HAP-1 (cell line): ENCODE results near the gene TWSG1.

Source experiments
- DNase-seq, 2 experiments: peaks; one replicate each; pipeline ENCODE4 v3.0.0-alpha.2; 2016 to 2020; ENCODE audit warnings: low spot score in 2 of 2
- H3K27me3 ChIP-seq: fragments of 250-450 bp; sonication (Bioruptor Pico); 2 replicates; pipeline ENCODE4 v1.5.1; 2020; ENCODE audit warnings: low read depth, mild to moderate bottlenecking, moderate library complexity
- H3K36me3 ChIP-seq: fragments of 250-450 bp; sonication (Bioruptor Pico); replicated peaks from 2 replicates; pipeline ENCODE4 v1.5.1; 2020; ENCODE audit warnings: mild to moderate bottlenecking
- H3K4me1 ChIP-seq: fragments of 250-450 bp; sonication (Bioruptor Pico); 2 replicates; pipeline ENCODE4 v1.5.1; 2020; ENCODE audit warnings: mild to moderate bottlenecking
- H3K4me3 ChIP-seq: fragments of 250-450 bp; sonication (Bioruptor Pico); 2 replicates; pipeline ENCODE4 v1.5.1; 2020; ENCODE audit warnings: mild to moderate bottlenecking, moderate library complexity
- H3K9me3 ChIP-seq: fragments of 250-450 bp; sonication (Bioruptor Pico); 2 replicates; pipeline ENCODE4 v1.5.1; 2020; ENCODE audit warnings: mild to moderate bottlenecking, moderate library complexity
- in situ Hi-C: fragments of 300-500 bp; cut with MboI; formaldehyde crosslinking; loops from 3 replicates; pipeline ENCODE4 v1.14.3; 2020; ENCODE audit warnings: low sequenced_read_pairs, inconsistent platforms, mixed read lengths

TWSG1 gene

DNA sequence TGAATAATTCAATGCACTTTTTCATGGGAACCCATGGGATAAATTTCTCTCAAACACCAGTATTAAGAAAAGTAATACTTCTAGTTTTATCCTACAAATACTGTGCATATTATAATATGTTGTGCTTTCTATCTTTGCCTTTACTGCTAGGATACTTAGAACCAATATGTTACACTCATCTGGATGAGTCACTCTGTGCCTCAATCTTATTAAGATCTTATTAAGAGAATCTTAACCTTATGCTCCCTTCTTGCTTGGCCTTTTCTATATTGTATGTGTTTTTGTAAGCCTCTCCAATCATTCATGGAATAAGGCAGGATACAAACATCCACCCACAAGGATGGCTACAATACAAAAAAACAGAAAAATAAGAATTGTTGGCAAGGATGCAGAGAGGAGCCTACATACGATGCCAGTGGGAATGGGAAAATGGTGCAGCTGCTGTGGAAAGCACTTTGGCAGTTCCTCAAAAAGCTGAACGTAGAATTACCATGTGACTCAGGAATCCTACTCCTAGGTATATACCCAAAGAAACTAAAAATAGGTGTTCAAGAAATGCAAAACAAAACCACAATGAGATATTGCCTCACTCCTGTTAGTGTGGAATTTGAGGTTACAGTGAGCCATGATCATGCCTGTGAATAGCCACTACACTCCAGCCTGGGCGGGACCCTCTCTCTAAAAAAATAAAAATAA is 10.7 kb upstream of the TWSG1 start:
- Histone ChIP-seq H3K36me3 (no peaks in the 10 kb centered on the region), H3K4me1 (no peaks in the 10 kb centered on the region), H3K27me3 (no peaks in the 10 kb centered on the region), H3K9me3 (peaks cover 4% of the 10 kb centered on the region; the same call in 1 of the 2 replicates), H3K4me3 (no peak overlapping the region)
- in situ Hi-C loops, result no loop called here
- no peak for DNase-seq

DNA sequence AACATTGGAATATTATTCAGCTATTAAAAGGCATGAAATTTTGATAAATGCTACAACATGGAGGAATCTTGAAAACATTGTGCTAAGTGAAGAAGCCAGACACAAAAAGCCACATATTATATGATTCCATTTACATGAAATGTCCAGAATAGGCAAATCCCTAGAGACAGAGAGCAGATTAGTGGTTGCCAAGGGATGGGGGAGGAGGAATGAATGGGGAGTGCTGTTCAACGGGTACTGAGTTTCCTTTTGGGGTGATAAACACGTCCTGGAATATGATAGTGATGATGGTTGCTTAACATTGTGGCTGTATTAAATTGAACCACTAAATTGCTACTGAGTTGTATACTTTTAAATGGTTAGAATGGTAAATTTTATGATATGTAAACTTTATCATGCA is 8.9 kb upstream of the TWSG1 start:
- in situ Hi-C loops, result no loop called here
- H3K27me3 ChIP-seq, result no peaks in the 10 kb centered on the region
- no peak for DNase-seq

DNA sequence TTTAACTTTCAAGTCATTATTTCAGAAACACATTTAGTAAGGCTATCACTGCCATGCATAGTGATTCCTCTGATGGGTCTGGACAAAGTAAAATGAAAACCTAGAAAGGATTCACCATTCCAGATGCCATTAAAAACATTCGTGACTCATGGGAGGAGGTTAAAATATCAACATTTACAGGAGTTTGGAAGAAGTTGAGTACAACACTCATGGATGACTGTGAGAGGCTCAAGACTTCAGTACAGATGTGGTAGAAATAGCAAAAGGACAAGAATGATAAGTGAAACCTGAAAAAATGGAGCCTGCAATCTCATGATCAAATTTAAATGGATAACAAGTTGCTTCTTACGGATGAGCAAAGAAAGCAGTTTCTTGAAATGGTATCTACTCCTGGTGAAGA is 5.8 kb upstream of the TWSG1 start:
- H3K9me3 ChIP-seq, result peaks cover 4% of the 10 kb centered on the region; the same call in 1 of the 2 replicates
- no peaks in the 10 kb centered on the region for H3K36me3 ChIP-seq
- in situ Hi-C loops, result no loop called here
- DNase-seq, result no peak
- no peak overlapping the region for H3K4me3 ChIP-seq
- H3K4me1 ChIP-seq, result no peaks in the 10 kb centered on the region
- H3K27me3 ChIP-seq, result no peaks in the 10 kb centered on the region

More for the DNA sequence above, 8.9 kb upstream of the TWSG1 start:
- no peaks in the 10 kb centered on the region for H3K36me3 ChIP-seq
- no peak overlapping the region for H3K4me3 ChIP-seq
- peaks cover 4% of the 10 kb centered on the region; the same call in 1 of the 2 replicates for H3K9me3 ChIP-seq
- H3K4me1 ChIP-seq, result no peaks in the 10 kb centered on the region

DNA sequence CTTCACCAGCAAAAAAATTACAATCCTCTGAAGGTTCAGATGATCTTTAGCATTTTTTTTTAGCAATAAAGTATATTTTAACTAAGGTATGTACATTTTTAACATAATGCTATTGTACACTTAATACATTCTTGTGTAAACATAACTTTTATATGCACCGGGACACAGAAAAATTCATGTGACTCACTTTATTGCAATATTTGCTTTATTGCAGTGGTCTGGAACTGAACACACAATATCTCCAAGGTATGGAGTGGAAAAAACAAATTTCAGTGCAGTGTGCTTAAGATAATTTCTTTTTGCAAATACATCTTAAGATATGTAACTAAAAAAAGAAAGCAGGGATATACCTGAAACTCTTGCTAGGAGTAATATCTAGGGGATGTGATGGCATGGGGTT is 5.1 kb upstream of the TWSG1 start:
- no peaks in the 10 kb centered on the region for H3K36me3 ChIP-seq
- DNase-seq, result no peak
- H3K4me3 ChIP-seq, result no peak overlapping the region
- in situ Hi-C loops, result no loop called here
- peaks cover 4% of the 10 kb centered on the region; the same call in 1 of the 2 replicates for H3K9me3 ChIP-seq
- no peaks in the 10 kb centered on the region for H3K27me3 ChIP-seq
- no peaks in the 10 kb centered on the region for H3K4me1 ChIP-seq

DNA sequence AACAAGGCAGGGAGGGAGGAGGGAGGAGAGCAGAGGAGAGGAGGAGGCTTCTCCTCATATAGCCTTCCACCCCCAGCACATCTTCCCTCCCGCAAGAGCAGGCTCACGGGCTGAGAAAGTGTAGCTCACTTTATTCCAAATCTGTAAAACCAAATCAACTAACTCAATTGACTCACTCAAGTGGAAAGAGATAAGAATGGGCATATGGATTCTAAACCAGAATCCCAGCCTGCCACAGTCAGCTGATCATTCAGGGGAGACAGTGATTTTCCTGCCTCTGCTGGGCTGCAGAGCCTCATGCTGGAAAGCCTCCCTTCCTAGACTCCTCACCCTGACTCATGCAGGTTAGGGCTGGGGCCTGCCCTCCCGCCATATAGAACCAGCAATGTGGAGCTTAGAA is 4.2 kb upstream of the TWSG1 start:
- H3K9me3 ChIP-seq, result peaks cover 4% of the 10 kb centered on the region; the same call in 1 of the 2 replicates
- in situ Hi-C loops, result loop anchor here (10.0 kb wide), 1 partner anchor 144 kb away; the partner anchor contains the start of gene RALBP1
- no peak for DNase-seq
- H3K4me3 ChIP-seq, result no peak overlapping the region
- no peaks in the 10 kb centered on the region for H3K36me3 ChIP-seq
- H3K4me1 ChIP-seq, result no peaks in the 10 kb centered on the region
- H3K27me3 ChIP-seq, result no peaks in the 10 kb centered on the region

DNA sequence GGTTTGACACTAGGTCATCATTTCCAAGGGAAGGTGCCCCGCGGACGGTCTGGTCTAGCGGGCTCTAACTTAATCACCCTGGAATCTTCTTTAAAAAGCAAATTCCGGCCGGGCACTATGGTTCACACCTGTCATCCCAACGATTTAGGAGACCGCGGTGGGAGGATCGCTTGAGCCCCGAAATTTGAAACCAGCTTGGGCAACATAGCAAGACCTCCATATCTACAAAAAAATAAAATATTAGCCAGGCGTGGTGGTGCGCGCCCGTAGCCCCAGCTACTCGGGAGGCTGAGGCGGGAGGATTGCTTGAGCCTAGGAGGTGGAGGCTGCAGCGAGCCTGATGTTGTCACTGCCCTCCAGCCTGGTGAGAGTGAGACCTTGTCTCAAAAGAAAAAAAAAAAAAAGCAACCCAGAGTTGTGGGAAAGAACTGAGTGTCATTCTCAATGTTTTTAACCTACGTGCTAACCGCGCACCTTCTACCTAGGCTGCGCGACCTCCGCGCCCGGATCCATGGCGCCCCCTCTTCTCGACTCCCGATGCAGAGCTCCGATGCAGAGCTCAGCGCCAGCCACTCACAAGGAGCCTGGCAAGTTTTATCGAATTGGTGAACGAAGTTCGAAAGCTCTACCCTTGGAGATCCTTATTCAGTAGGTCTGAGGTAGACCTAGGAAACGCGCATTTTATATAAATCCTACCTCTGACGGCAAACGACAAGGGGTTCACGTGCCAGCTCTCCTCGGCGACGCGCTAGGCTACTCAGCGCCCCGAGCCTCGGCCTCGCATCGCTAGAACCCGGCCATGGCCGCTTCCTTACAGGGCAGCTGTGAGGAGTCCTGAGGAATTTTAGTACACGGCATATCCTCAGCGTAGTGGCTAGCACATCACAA is 888 bp upstream of the TWSG1 start:
- DNase-seq, result peak; percentile 31 to 55
- Histone ChIP-seq H3K4me1 (no peaks in the 10 kb centered on the region), H3K36me3 (peaks cover 11% of the 10 kb centered on the region), H3K27me3 (no peaks in the 10 kb centered on the region), H3K9me3 (no peaks in the 10 kb centered on the region), H3K4me3 (peak overlapping the region; percentile 35)
- in situ Hi-C loops, result loop anchor here (10.0 kb wide), 1 partner anchor 141 kb away; the partner anchor contains the start of gene RALBP1

DNA sequence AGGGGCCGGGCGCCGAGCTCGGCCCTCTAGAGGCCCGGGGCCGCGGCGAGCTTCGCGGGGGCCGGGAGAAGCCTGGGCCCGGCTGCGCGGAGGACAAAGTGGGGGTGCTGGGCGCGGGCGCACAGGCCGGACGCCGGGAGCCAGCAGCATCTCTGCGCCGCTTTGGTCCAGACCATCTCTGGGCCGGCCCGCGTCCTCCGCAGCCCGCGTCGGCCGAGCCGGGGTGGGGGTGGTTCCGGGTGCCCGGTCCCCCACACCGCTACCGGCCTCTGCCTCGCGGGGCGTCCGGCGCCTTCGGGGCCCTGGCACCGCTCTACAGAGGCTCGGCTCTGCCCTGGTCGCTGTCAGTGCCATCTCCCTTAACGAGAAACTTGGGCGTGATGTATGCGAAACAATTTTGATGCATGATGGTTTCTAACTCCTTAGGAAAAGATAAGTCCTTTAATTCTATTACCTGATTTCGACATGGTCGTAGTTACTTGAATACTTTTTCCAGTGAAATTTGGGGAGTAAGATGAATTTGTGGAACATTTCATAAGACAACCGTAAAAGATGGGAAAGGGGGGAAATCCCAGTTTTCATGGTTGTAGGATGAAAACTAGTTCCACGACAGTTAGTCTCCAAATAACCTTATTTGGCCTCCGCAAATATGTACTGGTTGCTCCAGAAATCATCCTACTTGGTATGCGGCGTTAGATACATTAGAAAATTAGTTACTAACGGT is 562 bp downstream of the TWSG1 start:
- H3K4me3 ChIP-seq, result peak overlapping the region; percentile 56
- H3K27me3 ChIP-seq, result no peaks in the 10 kb centered on the region
- in situ Hi-C loops, result loop anchor here (10.0 kb wide), 1 partner anchor 140 kb away; the partner anchor contains the start of gene RALBP1
- peak in 1 of 2 experiments; percentile 22 for DNase-seq
- H3K4me1 ChIP-seq, result no peaks in the 10 kb centered on the region
- peaks cover 12% of the 10 kb centered on the region for H3K36me3 ChIP-seq
- no peaks in the 10 kb centered on the region for H3K9me3 ChIP-seq

DNA sequence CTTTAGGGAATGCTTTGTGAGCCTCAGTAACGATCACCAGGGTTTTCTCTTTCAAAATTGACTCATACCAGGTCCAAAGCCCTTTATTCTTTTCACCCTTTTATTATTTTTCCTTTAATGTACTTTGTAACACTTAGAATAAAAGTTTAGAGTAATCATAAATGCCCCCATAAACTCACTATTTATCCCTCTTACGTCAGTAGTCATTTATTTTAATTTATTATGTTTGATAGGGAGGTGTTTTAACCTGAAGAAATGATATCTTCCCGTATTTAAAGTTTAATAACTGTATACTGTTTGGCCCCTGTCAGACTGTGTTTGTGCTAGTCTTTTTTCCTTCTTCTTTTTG is 1.1 kb downstream of the TWSG1 start:
- peak overlapping the region; percentile 56 for H3K4me3 ChIP-seq
- DNase-seq, result no peak
- no peaks in the 10 kb centered on the region for H3K4me1 ChIP-seq
- no peaks in the 10 kb centered on the region for H3K27me3 ChIP-seq
- H3K9me3 ChIP-seq, result no peaks in the 10 kb centered on the region
- in situ Hi-C loops, result loop anchor here (10.0 kb wide), 1 partner anchor 139 kb away; the partner anchor contains the start of gene RALBP1
- H3K36me3 ChIP-seq, result peaks cover 15% of the 10 kb centered on the region

DNA sequence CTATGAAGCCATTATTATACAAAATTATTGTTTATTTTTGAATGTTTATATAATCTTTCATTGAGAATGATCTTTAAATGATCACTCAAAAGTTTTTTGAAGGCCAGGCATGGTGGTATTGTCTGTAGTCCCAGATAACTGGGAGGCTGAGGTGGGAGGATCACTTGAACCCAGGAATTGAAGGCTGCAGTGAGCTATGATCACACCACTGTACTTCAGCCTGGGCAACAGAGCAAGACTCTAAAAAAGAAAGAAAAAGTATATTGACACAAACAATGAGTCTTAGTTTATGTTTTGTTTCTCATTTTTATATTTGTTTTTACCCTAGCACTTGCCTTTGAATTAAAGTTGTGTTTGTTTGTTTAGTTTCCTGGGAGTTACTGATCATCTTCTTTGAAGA is 2.3 kb downstream of the TWSG1 start:
- in situ Hi-C loops, result loop anchor here (10.0 kb wide), 1 partner anchor 138 kb away; the partner anchor contains the start of gene RALBP1
- Histone ChIP-seq H3K36me3 (peaks cover 17% of the 10 kb centered on the region), H3K9me3 (no peaks in the 10 kb centered on the region), H3K27me3 (no peaks in the 10 kb centered on the region), H3K4me3 (no peak overlapping the region; the same call in 1 of the 2 replicates), H3K4me1 (no peaks in the 10 kb centered on the region)
- DNase-seq, result no peak

DNA sequence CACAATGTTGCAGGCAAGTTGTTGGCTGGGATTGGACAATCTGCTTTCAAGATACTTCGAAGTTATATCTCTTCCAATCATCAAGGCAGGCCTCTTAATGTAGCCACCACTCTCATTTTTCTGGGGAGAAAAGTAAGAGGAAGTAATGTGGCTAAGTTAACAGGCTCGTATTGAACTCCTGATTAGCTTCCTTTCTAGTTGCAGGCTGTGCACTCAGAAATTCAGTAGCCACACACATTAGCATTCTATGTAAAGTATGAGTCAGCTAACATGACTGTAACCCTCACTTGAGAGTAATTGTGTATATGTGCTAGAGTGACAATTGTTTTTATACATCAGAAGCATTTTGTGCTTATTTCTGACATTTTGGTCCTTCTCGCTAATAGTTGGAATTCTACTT is 3.3 kb downstream of the TWSG1 start:
- no peaks in the 10 kb centered on the region for H3K4me1 ChIP-seq
- in situ Hi-C loops, result loop anchor here (10.0 kb wide), 1 partner anchor 137 kb away; the partner anchor contains the start of gene RALBP1
- H3K9me3 ChIP-seq, result no peaks in the 10 kb centered on the region
- H3K36me3 ChIP-seq, result peaks cover 17% of the 10 kb centered on the region
- H3K4me3 ChIP-seq, result no peak overlapping the region
- H3K27me3 ChIP-seq, result no peaks in the 10 kb centered on the region
- DNase-seq, result no peak

DNA sequence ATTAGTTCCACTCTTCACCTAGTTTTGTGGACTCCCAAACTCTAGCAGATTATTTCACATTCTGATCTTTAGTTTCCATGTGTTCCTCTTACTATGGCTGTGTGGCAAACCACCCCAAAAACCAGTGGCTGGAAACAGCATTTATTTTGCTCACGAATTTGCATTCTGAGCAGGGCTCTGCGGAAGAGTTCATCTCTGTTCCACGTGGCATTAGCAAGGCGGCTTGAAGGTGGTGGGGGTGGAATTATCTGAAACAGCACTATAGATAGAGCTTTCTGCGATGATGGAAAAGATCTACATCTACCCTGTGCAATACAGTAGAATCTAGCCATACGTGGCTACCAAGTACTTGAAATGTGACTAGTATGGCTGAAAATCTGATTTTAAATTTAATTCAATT is 5.9 kb downstream of the TWSG1 start:
- H3K4me1 ChIP-seq, result no peaks in the 10 kb centered on the region
- H3K9me3 ChIP-seq, result no peaks in the 10 kb centered on the region; the same call in 1 of the 2 replicates
- DNase-seq, result no peak
- in situ Hi-C loops, result no loop called here
- H3K4me3 ChIP-seq, result no peak overlapping the region
- peaks cover 21% of the 10 kb centered on the region for H3K36me3 ChIP-seq
- H3K27me3 ChIP-seq, result no peaks in the 10 kb centered on the region

DNA sequence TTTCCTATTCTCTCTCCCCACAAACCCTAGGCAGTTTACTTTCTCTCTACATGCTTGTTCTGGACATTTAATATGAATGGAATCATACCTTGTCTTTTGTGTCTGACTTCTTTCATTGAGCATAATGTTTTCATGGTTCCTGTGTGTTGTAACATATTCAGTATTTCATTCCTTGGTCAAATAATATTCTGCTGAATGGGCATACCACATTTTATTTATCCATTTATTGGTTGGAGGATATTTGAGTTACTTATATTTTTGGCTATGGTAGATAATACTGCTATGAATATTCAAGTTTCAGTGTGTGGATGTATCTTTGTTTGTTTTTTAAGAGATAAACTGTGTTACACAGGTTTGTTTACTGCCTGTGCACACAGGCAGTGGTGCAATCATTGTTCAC is 9.0 kb downstream of the TWSG1 start:
- no peaks in the 10 kb centered on the region for H3K4me1 ChIP-seq
- no peak overlapping the region for H3K4me3 ChIP-seq
- peaks cover 11% of the 10 kb centered on the region for H3K36me3 ChIP-seq
- in situ Hi-C loops, result no loop called here
- no peaks in the 10 kb centered on the region; the same call in 1 of the 2 replicates for H3K9me3 ChIP-seq
- no peaks in the 10 kb centered on the region for H3K27me3 ChIP-seq
- no peak for DNase-seq

DNA sequence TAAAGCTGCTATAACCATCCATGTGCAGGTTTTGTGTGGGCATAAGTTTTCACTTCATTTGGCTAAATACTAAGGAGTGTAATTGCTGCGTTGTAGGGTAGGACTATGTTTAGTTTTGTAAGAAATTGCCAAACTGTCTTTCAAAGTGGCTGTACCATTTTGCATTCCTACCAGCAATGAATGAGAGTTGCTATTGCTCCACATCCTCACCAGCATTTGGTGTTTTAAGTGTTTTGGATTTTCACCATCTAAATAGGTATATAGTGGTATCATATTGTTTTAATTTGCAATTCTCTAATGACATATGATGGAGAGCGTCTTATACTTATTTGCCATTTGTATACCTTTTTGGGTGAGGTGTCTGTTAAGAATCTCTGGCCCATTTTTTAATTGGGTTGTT is 12.2 kb downstream of the TWSG1 start:
- in situ Hi-C loops, result no loop called here
- Histone ChIP-seq H3K9me3 (no peaks in the 10 kb centered on the region; the same call in 1 of the 2 replicates), H3K4me3 (no peak overlapping the region), H3K27me3 (no peaks in the 10 kb centered on the region), H3K4me1 (no peaks in the 10 kb centered on the region), H3K36me3 (peaks cover 3% of the 10 kb centered on the region; the same call in 1 of the 2 replicates)
- no peak for DNase-seq
